ENCODE results near the gene UTY. TPM values are rescaled to one million over a fixed set of nuclear protein-coding genes. Genes with fewer than 3 reads are reported as not detected.

Gene UTY
- total RNA-seq, 2 donors from 2014 or later = 26.1 TPM; not detected in 1

- H3K27me3 Mint-ChIP-seq (ENCODE audit: insufficient read depth) = no peaks in the 10 kb centered on the region
- Histone ChIP-seq H3K4me1 (ENCODE audit: control insufficient read depth, insufficient read depth, low read length) (peaks cover 3% of the 10 kb centered on the region), H3K27ac (ENCODE audit: low read depth, low read length) (no peak overlapping the region), H3K9ac (ENCODE audit: extremely low read depth, low read length, poor library complexity, severe bottlenecking) (no peak overlapping the region), H3K36me3 (ENCODE audit: control insufficient read depth, insufficient read depth, low read length) (peaks cover 16% of the 10 kb centered on the region), H3K4me3 (ENCODE audit: low read length) (no peak overlapping the region), H3K27me3 (ENCODE audit: control insufficient read depth, insufficient read depth, low read length, poor library complexity, severe bottlenecking) (no peaks in the 10 kb centered on the region), H3K9me3 (ENCODE audit: control insufficient read depth, low read length) (peaks cover 22% of the 10 kb centered on the region)
- WGBS, 2 experiments (ENCODE audit: insufficient coverage in 1 of 2, insufficient read length in 1 of 2) = 94% methylated on average over 22 of the region's 22 CpGs; no CpG with 5 or more reads in 1 of the 2 experiments
- H3K9me3 Mint-ChIP-seq = no peaks in the 10 kb centered on the region
- no peaks in the 10 kb centered on the region for H3K36me3 Mint-ChIP-seq (ENCODE audit: low read depth)
- no peak for TF ChIP-seq CTCF (conservative IDR thresholded peaks at IDR 0.05)
- H3K4me3 Mint-ChIP-seq = no peak overlapping the region
- H3K27ac Mint-ChIP-seq = no peak overlapping the region
- H3K4me1 Mint-ChIP-seq = no peaks in the 10 kb centered on the region
- DNase-seq = no peak
Measured at GRCh38 chrY:13435206-13435967, 44.4 kb downstream of the UTY start.

- no peak for TF ChIP-seq CTCF (conservative IDR thresholded peaks at IDR 0.05)
- no peaks in the 10 kb centered on the region for H3K4me1 ChIP-seq (ENCODE audit: control insufficient read depth, insufficient read depth, low read length)
- H3K36me3 Mint-ChIP-seq (ENCODE audit: low read depth) = no peaks in the 10 kb centered on the region
- no peaks in the 10 kb centered on the region for H3K27me3 Mint-ChIP-seq (ENCODE audit: insufficient read depth)
- peaks cover 37% of the 10 kb centered on the region for H3K36me3 ChIP-seq (ENCODE audit: control insufficient read depth, insufficient read depth, low read length)
- no peak overlapping the region for H3K27ac ChIP-seq (ENCODE audit: low read depth, low read length)
- no peak overlapping the region for H3K9ac ChIP-seq (ENCODE audit: extremely low read depth, low read length, poor library complexity, severe bottlenecking)
- H3K27ac Mint-ChIP-seq = no peak overlapping the region
- peaks cover 52% of the 10 kb centered on the region for H3K9me3 ChIP-seq (ENCODE audit: control insufficient read depth, low read length)
- no peak overlapping the region for H3K4me3 Mint-ChIP-seq
- H3K4me3 ChIP-seq (ENCODE audit: low read length) = no peak overlapping the region
- WGBS, 2 experiments (ENCODE audit: insufficient coverage in 1 of 2, insufficient read length in 1 of 2) = 96 to 100% methylated on average over 1 to 3 of the region's 3 CpGs
- DNase-seq = no peak
- H3K9me3 Mint-ChIP-seq = no peaks in the 10 kb centered on the region
- H3K4me1 Mint-ChIP-seq = no peaks in the 10 kb centered on the region
- H3K27me3 ChIP-seq (ENCODE audit: control insufficient read depth, insufficient read depth, low read length, poor library complexity, severe bottlenecking) = no peaks in the 10 kb centered on the region
Measured at GRCh38 chrY:13432293-13433025, 47.4 kb downstream of the UTY start.

GRCh38 chrY:13429551-13429950 lies 50.3 kb downstream of the UTY start:
- H3K27me3 Mint-ChIP-seq (ENCODE audit: insufficient read depth) = no peaks in the 10 kb centered on the region
- H3K36me3 Mint-ChIP-seq (ENCODE audit: low read depth) = no peaks in the 10 kb centered on the region
- Histone ChIP-seq H3K4me3 (ENCODE audit: low read length) (no peak overlapping the region), H3K4me1 (ENCODE audit: control insufficient read depth, insufficient read depth, low read length) (no peaks in the 10 kb centered on the region), H3K27ac (ENCODE audit: low read depth, low read length) (no peak overlapping the region), H3K36me3 (ENCODE audit: control insufficient read depth, insufficient read depth, low read length) (peaks cover 43% of the 10 kb centered on the region), H3K27me3 (ENCODE audit: control insufficient read depth, insufficient read depth, low read length, poor library complexity, severe bottlenecking) (no peaks in the 10 kb centered on the region), H3K9ac (ENCODE audit: extremely low read depth, low read length, poor library complexity, severe bottlenecking) (no peak overlapping the region), H3K9me3 (ENCODE audit: control insufficient read depth, low read length) (peaks cover 67% of the 10 kb centered on the region)
- H3K27ac Mint-ChIP-seq = no peak overlapping the region
- WGBS, 2 experiments (ENCODE audit: insufficient coverage in 1 of 2, insufficient read length in 1 of 2) = 90 to 91% methylated on average over 2 to 3 of the region's 3 CpGs
- no peaks in the 10 kb centered on the region for H3K4me1 Mint-ChIP-seq
- no peaks in the 10 kb centered on the region for H3K9me3 Mint-ChIP-seq
- no peak for TF ChIP-seq CTCF (conservative IDR thresholded peaks at IDR 0.05)
- DNase-seq = no peak
- H3K4me3 Mint-ChIP-seq = no peak overlapping the region

Measured in endodermal cell (in vitro differentiated cells).